H1 (cell line): ENCODE data around the gene ALG2. TPM values are rescaled to one million over a fixed set of nuclear protein-coding genes. Genes with fewer than 3 reads are reported as not detected.

Source experiments
- CTCF ChIA-PET: fragments of 300-600 bp; sonication (Branson Sonifier 250); formaldehyde crosslinking; loops from one replicate; lab custom pipeline; 2021; ENCODE audit not compliant: partially characterized antibody; lab: Charles Lee
- POLR2A ChIA-PET: fragments of 300-600 bp; sonication (Branson Sonifier 250); formaldehyde crosslinking; loops from one replicate; lab custom pipeline; 2021; ENCODE audit warnings: inconsistent platforms; ENCODE audit not compliant: partially characterized antibody; lab: Charles Lee
- DNase-seq, 2 experiments: peaks; one replicate each; pipeline versions ENCODE4 v3.0.0 to v3.0.0-alpha.2; 2010 to 2022; ENCODE audit warnings: low spot score in 2 of 2, low read depth in 1 of 2, mixed read lengths in 1 of 2
- FAIRE-seq: peaks from 2 replicates; lab custom pipeline; 2011; peaks lifted over from hg19 to GRCh38; lab: Jason Lieb, UNC
- H2AFZ ChIP-seq: 2 replicates; pipeline ENCODE4 v1.8.1; 2012; ENCODE audit warnings: low read length, inconsistent platforms
- H2AK5ac ChIP-seq: 2 replicates; pipeline ENCODE4 v1.6.1; 2013; ENCODE audit warnings: low read depth, low read length
- H2BK120ac ChIP-seq: replicated peaks from 2 replicates; pipeline ENCODE3; 2013; ENCODE audit warnings: low read depth, low read length, inconsistent platforms
- H2BK12ac ChIP-seq: 2 replicates; pipeline ENCODE4 v1.6.1; 2013; ENCODE audit warnings: low read depth, low read length
- H2BK15ac ChIP-seq: 2 replicates; pipeline ENCODE4 v1.6.1; 2013; ENCODE audit warnings: low read length
- H2BK20ac ChIP-seq: 2 replicates; pipeline ENCODE4 v1.6.1; 2013; ENCODE audit warnings: low read length
- H2BK5ac ChIP-seq: 2 replicates; pipeline ENCODE4 v1.6.1; 2013; ENCODE audit warnings: low read depth, low read length
- H3K14ac ChIP-seq: 2 replicates; pipeline ENCODE4 v1.6.1; 2013; ENCODE audit warnings: inconsistent platforms; ENCODE audit not compliant: insufficient read length
- H3K18ac ChIP-seq: 2 replicates; pipeline ENCODE4 v1.6.1; 2013; ENCODE audit warnings: low read length; ENCODE audit errors: extremely low read depth
- H3K23ac ChIP-seq: 2 replicates; pipeline ENCODE4 v1.6.1; 2013; ENCODE audit warnings: inconsistent platforms; ENCODE audit not compliant: insufficient read length
- H3K23me2 ChIP-seq: 2 replicates; pipeline ENCODE4 v1.6.1; 2013; ENCODE audit warnings: low read depth, low read length
- H3K27ac ChIP-seq: 2 replicates; pipeline ENCODE4 v1.6.1; 2011; ENCODE audit warnings: low read depth, low read length, inconsistent platforms
- H3K27me3 ChIP-seq, 4 experiments: replicated peaks in 1 of 4; 1 replicate in 1 of 4; 2 replicates in 3 of 4; pipeline versions ENCODE4 v1.6.1 to v1.8.1; 2011 to 2013; ENCODE audit warnings: low read length in 3 of 4, mild to moderate bottlenecking in 3 of 4, inconsistent platforms in 2 of 4, mixed read lengths in 2 of 4, moderate library complexity in 1 of 4; ENCODE audit not compliant: control insufficient read depth in 3 of 4, insufficient read depth in 3 of 4; ENCODE audit errors: extremely low read depth in 1 of 4
- H3K36me3 ChIP-seq, 4 experiments: 2 replicates each; pipeline versions ENCODE4 v1.6.1 to v1.8.1; 2011 to 2013; ENCODE audit warnings: mild to moderate bottlenecking in 4 of 4, low read length in 3 of 4, moderate library complexity in 2 of 4, control low read depth in 1 of 4, inconsistent platforms in 1 of 4; ENCODE audit not compliant: insufficient read depth in 4 of 4, control insufficient read depth in 2 of 4
- H3K4ac ChIP-seq: replicated peaks from 2 replicates; pipeline ENCODE3; 2013; ENCODE audit warnings: low read length, low read depth, mixed read lengths, inconsistent platforms; ENCODE audit not compliant: insufficient read length
- H3K4me1 ChIP-seq, 4 experiments: replicated peaks in 1 of 4; 1 replicate in 1 of 4; 2 replicates in 3 of 4; pipeline versions ENCODE4 v1.6.1 to v1.8.1; 2011 to 2013; ENCODE audit warnings: low read length in 3 of 4, inconsistent platforms in 2 of 4, mixed read lengths in 1 of 4; ENCODE audit not compliant: insufficient read depth in 4 of 4, control insufficient read depth in 3 of 4
- H3K4me2 ChIP-seq, 2 experiments: 2 replicates each; pipeline versions ENCODE4 v1.6.1 to v1.8.1; 2011 to 2013; ENCODE audit warnings: low read depth in 2 of 2, low read length in 2 of 2, control low read depth in 1 of 2, inconsistent platforms in 1 of 2, mild to moderate bottlenecking in 1 of 2; ENCODE audit not compliant: insufficient read depth in 1 of 2
- H3K4me3 ChIP-seq, 4 experiments: fragments of 200-600, 300-600 bp in 1 of 4; sonication (generic), shearing (Covaris generic), sonication (Bioruptor Twin) in 1 of 4; 2 replicates each; pipeline versions ENCODE4 v1.5.1 to v1.8.1; 2011 to 2016; ENCODE audit warnings: low read length in 4 of 4, low read depth in 3 of 4, control low read depth in 2 of 4, inconsistent platforms in 2 of 4, mild to moderate bottlenecking in 2 of 4, mixed read lengths in 1 of 4, moderate library complexity in 1 of 4; ENCODE audit not compliant: insufficient read depth in 2 of 4; ENCODE audit errors: extremely low read depth in 1 of 4
- H3K56ac ChIP-seq: replicated peaks from 2 replicates; pipeline ENCODE3; 2013; ENCODE audit warnings: low read depth, mild to moderate bottlenecking, mixed read lengths, low read length, inconsistent platforms; ENCODE audit not compliant: insufficient read length
- H3K79me1 ChIP-seq: 2 replicates; pipeline ENCODE4 v1.6.1; 2013; ENCODE audit warnings: low read depth, low read length, control low read depth
- H3K79me2 ChIP-seq, 2 experiments: 2 replicates each; pipeline versions ENCODE4 v1.6.1 to v1.8.1; 2012 to 2013; ENCODE audit warnings: low read length in 2 of 2, mild to moderate bottlenecking in 2 of 2, inconsistent platforms in 1 of 2; ENCODE audit not compliant: insufficient read depth in 2 of 2, control insufficient read depth in 1 of 2
- H3K9ac ChIP-seq, 4 experiments: replicated peaks in 1 of 4; 1 replicate in 1 of 4; 2 replicates in 3 of 4; pipeline versions ENCODE4 v1.6.1 to v1.8.1; 2011 to 2013; ENCODE audit warnings: low read depth in 3 of 4, low read length in 3 of 4, control low read depth in 2 of 4, mild to moderate bottlenecking in 2 of 4, moderate library complexity in 2 of 4, inconsistent platforms in 1 of 4; ENCODE audit errors: extremely low read depth in 1 of 4
- H3K9me3 ChIP-seq, 2 experiments: 2 replicates each; pipeline versions ENCODE4 v1.6.1 to v1.8.1; 2012 to 2013; ENCODE audit warnings: mild to moderate bottlenecking in 2 of 2, moderate library complexity in 2 of 2, control low read depth in 1 of 2, inconsistent platforms in 1 of 2, low read depth in 1 of 2, low read length in 1 of 2, mixed read lengths in 1 of 2; ENCODE audit not compliant: insufficient read depth in 2 of 2
- H4K20me1 ChIP-seq, 2 experiments: replicated peaks in 1 of 2; 2 replicates each; pipeline versions ENCODE3 to v1.8.1; 2011 to 2013; ENCODE audit warnings: inconsistent platforms in 2 of 2, low read length in 2 of 2, mild to moderate bottlenecking in 1 of 2; ENCODE audit not compliant: insufficient read depth in 2 of 2, control insufficient read depth in 1 of 2
- H4K5ac ChIP-seq: 2 replicates; pipeline ENCODE4 v1.6.1; 2013; ENCODE audit warnings: low read length, low read depth, mixed read lengths, inconsistent platforms; ENCODE audit not compliant: insufficient read length
- H4K8ac ChIP-seq: 2 replicates; pipeline ENCODE4 v1.8.0; 2013; ENCODE audit warnings: mild to moderate bottlenecking, moderate library complexity, low read length, inconsistent platforms; ENCODE audit not compliant: insufficient read depth; ENCODE audit errors: extremely low read depth
- H4K91ac ChIP-seq: replicated peaks from 2 replicates; pipeline ENCODE3; 2013; ENCODE audit warnings: low read length, mixed read lengths, inconsistent platforms; ENCODE audit not compliant: insufficient read length
- POU5F1 ChIP-seq: IDR thresholded peaks from 2 replicates; pipeline ENCODE4 v1.6.1; 2011; ENCODE audit warnings: low read depth, mild to moderate bottlenecking, low read length, moderate library complexity
- WGBS, 2 experiments: shearing (Covaris generic) in 1 of 2; methylation state at CpG; one replicate each; pipeline versions ENCODE4 v1.1.6 to v1.1.7; 2013 to 2015; ENCODE audit warnings: low lambda C conversion rate in 2 of 2, mixed read lengths in 2 of 2, inconsistent platforms in 1 of 2, low coverage in 1 of 2, missing lambda C conversion rate in 1 of 2; ENCODE audit not compliant: insufficient replicate concordance in 2 of 2, insufficient coverage in 1 of 2, insufficient read length in 1 of 2; ENCODE audit errors: extremely low coverage in 1 of 2, missing lambda C conversion rate in 1 of 2; 5-methylcytosine and 5-hydroxymethylcytosine counted together
- polyA plus RNA-seq, 7 experiments: library from polyadenylated mRNA; depleted of rRNA in 3 of 7; stranded (reverse) in 5 of 7; unstranded in 2 of 7; fragments of >200 nt in 5 of 7; fragments of 200-250 nt in 2 of 7; gene quantifications; 1 replicate in 5 of 7; 2 replicates in 1 of 7; 4 replicates in 1 of 7; pipeline versions ENCODE4 v1.2.1 to v1.2.3, GENCODE V29; 2011 to 2013; ENCODE audit warnings: missing spikeins in 2 of 7, mixed read lengths in 2 of 7
- total RNA-seq: library from RNA; stranded (reverse); fragmentation: NEBNext Ultra II Directional; extraction: Animal tissue kit (Norgen Biotek cat#: 25700); gene quantifications from 2 replicates; pipeline ENCODE4 v1.2.1, GENCODE V29; 2021

The ALG2 gene
- total and polyA plus RNA-seq, 2 of the 8 experiments (the other 6 are each of a cell fraction or from before 2014, with no cell fraction given): 27.1 to 30.7 TPM

DNA sequence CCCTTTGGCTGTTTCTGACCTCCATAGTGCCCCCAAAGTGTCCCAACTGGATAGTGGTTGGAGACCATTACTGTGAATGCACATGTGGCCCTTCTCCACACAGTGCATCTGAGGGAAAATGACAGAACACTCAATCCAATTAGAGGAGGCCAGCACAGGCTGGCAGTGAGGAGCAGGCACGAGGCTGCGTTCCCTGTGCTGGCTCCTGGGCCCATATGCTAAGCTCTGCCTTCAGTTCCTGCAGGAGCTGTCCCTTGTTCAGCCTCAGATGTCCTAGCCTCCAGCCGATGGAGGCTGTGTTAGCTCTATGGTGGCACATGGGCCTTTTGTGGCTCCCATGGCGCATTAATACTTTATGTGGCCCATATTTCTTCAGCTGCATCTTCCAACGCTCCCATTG is 35.8 kb downstream of the ALG2 start:
- DNase-seq: no peak
- POLR2A ChIA-PET: interaction anchor here (1.0 to 1.8 kb wide), 3 partner anchors 17 to 33 kb away, joined by 3 to 4 read pairs (median 3); no protein-coding TSS in a partner anchor
- CTCF ChIA-PET: interaction anchor here (1.1 to 9.4 kb wide), 17 partner anchors 12 to 793 kb away, joined by 3 to 105 read pairs (median 8); partner anchors contain the start of gene ALG2
- TF ChIP-seq POU5F1: no peak

More for the DNA sequence above, 35.8 kb downstream of the ALG2 start:
- no peak overlapping the region for H4K91ac ChIP-seq
- H3K23ac ChIP-seq: no peak overlapping the region
- WGBS, 2 experiments: 96% methylated on average over 5 of the region's 5 CpGs; no CpG with 5 or more reads in 1 of the 2 experiments
- no peaks in the 10 kb centered on the region for H3K23me2 ChIP-seq
- H3K4me1 ChIP-seq: peaks cover 0 to 3% (median 1%) of the 10 kb centered on the region in 4 experiments; a peak in 2 of 7 replicates
- no peaks in the 10 kb centered on the region for H3K36me3 ChIP-seq
- no peak overlapping the region for H2BK20ac ChIP-seq
- H3K79me1 ChIP-seq: no peaks in the 10 kb centered on the region
- peak overlapping the region; percentile 34; the same call in 1 of the 2 replicates for H2AFZ ChIP-seq
- H2BK12ac ChIP-seq: no peak overlapping the region
- H3K9ac ChIP-seq: no peak overlapping the region
- no peak overlapping the region for H3K4me2 ChIP-seq
- H4K8ac ChIP-seq: no peak overlapping the region
- no peak overlapping the region; the same call in 1 of the 2 replicates for H2BK15ac ChIP-seq
- no peak overlapping the region for H3K14ac ChIP-seq
- no peak overlapping the region for H3K18ac ChIP-seq
- H4K5ac ChIP-seq: no peak overlapping the region
- no peak overlapping the region for H3K27ac ChIP-seq
- H3K4ac ChIP-seq: no peak overlapping the region
- H2BK5ac ChIP-seq: no peak overlapping the region
- no peaks in the 10 kb centered on the region for H3K9me3 ChIP-seq
- no peaks in the 10 kb centered on the region for H3K27me3 ChIP-seq
- no peaks in the 10 kb centered on the region for H4K20me1 ChIP-seq
- no peak for FAIRE-seq
- H3K79me2 ChIP-seq: no peaks in the 10 kb centered on the region
- H3K56ac ChIP-seq: no peak overlapping the region
- H2AK5ac ChIP-seq: no peak overlapping the region
- H3K4me3 ChIP-seq: no peak overlapping the region
- no peak overlapping the region for H2BK120ac ChIP-seq
